ENCODE results near the gene SYNPO2.
A peak's percentile ranks its signal among the peaks of the same experiment; 100 is the strongest.

SYNPO2 gene

DNA sequence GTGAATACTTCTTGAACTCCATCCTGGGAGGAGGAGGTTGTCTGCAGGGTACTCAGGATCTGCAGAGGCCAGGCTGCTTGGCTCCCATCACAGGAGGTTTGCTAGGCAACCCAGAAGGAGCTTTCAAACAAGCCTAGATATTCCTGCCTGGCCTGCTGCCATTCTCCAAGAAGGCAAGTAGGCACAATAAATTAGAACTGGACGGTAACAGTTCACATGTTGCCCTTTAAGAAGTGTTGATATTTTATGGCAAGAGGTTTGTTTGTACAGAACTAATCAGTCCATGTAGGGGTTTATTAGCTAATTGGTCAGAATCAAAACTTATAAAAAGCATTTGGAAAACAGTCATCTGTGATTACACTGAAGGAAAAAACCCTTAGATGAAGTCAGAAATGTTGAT lies 39.3 kb downstream of the SYNPO2 start:
- DNase-seq (ENCODE audit: low read depth) = peak; percentile 38
- TF ChIP-seq, protein P1, sequence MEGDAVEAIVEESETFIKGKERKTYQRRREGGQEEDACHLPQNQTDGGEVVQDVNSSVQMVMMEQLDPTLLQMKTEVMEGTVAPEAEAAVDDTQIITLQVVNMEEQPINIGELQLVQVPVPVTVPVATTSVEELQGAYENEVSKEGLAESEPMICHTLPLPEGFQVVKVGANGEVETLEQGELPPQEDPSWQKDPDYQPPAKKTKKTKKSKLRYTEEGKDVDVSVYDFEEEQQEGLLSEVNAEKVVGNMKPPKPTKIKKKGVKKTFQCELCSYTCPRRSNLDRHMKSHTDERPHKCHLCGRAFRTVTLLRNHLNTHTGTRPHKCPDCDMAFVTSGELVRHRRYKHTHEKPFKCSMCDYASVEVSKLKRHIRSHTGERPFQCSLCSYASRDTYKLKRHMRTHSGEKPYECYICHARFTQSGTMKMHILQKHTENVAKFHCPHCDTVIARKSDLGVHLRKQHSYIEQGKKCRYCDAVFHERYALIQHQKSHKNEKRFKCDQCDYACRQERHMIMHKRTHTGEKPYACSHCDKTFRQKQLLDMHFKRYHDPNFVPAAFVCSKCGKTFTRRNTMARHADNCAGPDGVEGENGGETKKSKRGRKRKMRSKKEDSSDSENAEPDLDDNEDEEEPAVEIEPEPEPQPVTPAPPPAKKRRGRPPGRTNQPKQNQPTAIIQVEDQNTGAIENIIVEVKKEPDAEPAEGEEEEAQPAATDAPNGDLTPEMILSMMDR (IDR thresholded peaks at IDR 0.05; ENCODE audit: low read length, missing control alignments) = no peak
- no peak overlapping the region for H3K4me3 ChIP-seq (replicated peaks; ENCODE audit: low read depth, low read length)

DNA sequence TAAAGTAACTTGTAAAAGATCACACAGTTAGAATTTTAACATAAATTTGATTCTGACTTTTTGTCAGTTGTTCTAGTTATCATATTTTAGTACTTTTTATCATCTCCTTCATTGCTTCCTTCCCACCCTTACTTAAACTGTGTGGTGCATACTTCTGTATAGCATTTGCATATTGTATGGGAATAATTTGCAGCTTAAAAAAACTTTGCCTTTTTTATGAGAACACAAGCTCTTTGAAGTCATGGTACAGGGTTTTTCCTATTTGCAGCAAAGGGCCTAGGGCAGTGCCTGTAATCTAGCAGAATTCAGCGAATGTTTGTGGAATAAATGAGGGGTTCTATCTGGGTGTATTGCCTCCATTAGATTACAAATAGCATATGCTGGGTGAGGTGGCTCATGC lies 41.6 kb downstream of the SYNPO2 start:
- no peak for DNase-seq (ENCODE audit: low read depth)
- H3K4me3 ChIP-seq (replicated peaks; ENCODE audit: low read depth, low read length) = no peak overlapping the region
- TF ChIP-seq, protein P1 (IDR thresholded peaks at IDR 0.05; ENCODE audit: low read length, missing control alignments) = no peak

GRCh38 chr4:118931786-118932185 lies 43.1 kb downstream of the SYNPO2 start:
- H3K4me3 ChIP-seq (replicated peaks; ENCODE audit: low read depth, low read length) = no peak overlapping the region
- no peak for DNase-seq (ENCODE audit: low read depth)
- TF ChIP-seq, protein P1 (IDR thresholded peaks at IDR 0.05; ENCODE audit: low read length, missing control alignments) = no peak

DNA sequence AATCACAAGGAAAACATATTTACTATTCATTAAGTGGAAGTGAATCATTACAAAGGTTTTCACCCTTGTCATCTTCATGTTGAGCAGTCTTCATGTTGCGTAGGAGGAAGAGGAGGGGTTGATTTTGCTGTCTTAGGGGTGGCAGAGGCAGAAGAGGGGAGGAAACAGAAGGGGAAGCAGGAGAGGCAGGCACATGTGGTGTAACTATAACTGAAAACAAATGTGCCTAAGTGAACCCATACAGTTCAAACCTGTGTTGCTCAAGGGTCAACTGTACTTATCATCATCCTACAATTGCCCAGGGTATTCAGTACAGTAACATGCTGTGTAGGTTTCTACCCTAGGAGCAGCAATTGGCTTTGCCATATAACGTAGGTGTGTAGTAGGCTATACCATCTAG lies 47.2 kb downstream of the SYNPO2 start:
- TF ChIP-seq, protein P1 (IDR thresholded peaks at IDR 0.05; ENCODE audit: low read length, missing control alignments) = no peak
- no peak overlapping the region for H3K4me3 ChIP-seq (replicated peaks; ENCODE audit: low read depth, low read length)
- DNase-seq (ENCODE audit: low read depth) = no peak

DNA sequence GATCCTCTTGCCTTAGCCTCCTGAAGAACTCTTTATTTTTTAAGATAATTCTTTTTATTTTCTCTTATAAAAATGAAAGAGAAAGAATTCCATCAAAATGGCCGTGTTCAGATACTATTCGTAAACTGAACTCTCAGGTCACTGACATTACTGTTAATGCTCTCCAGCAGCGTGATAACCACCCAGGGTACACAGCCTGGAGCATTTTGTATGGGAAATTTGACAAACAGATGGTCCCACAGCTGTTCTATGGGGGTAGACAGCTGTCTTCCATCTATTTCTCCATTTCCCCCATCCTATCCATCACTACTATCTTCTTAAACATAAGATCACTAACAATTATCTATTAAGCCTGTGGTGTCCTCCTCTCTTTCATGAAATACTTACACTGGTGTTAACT lies 47.8 kb downstream of the SYNPO2 start:
- DNase-seq (ENCODE audit: low read depth) = no peak
- TF ChIP-seq, protein P1 (IDR thresholded peaks at IDR 0.05; ENCODE audit: low read length, missing control alignments) = no peak
- H3K4me3 ChIP-seq (replicated peaks; ENCODE audit: low read depth, low read length) = no peak overlapping the region

DNA sequence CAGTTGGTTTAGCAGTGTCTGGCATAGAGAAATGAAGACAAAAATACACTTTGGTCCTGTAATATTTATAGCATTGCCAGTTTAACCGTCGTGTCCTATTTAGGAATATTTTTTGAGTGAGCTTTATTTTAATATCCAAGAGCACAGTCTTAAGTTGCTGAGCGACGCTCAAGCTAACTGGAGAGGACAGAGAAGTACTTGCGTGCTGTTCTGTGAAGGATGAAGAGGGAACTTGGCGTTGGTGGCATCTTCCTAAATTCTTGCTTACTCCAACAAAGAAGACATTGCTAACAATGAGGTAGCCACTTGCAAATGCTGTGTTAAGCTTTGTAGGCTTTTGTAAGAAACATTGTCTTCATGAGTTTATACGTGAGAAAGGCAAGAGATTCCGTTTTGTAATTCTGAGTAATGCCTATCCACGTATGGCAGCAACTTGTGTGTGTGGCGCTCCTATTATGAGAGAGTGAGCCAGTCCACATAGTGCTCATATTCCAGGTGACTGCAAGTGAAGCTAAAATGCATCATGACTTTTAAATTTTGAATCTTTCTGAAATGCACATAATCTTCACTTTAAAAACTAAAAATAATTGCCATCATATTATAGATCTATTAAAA lies 50.6 kb downstream of the SYNPO2 start:
- DNase-seq (ENCODE audit: low read depth) = no peak
- no peak overlapping the region for H3K4me3 ChIP-seq (replicated peaks; ENCODE audit: low read depth, low read length)
- TF ChIP-seq, protein P1 (IDR thresholded peaks at IDR 0.05; ENCODE audit: low read length, missing control alignments) = no peak

- H3K4me3 ChIP-seq (replicated peaks; ENCODE audit: low read depth, low read length) = no peak overlapping the region
- DNase-seq (ENCODE audit: low read depth) = peak; percentile 71
- TF ChIP-seq, protein P1 (IDR thresholded peaks at IDR 0.05; ENCODE audit: low read length, missing control alignments) = no peak
Observed at GRCh38 chr4:118941149-118941548, 52.5 kb downstream of the SYNPO2 start.
